Embryonic facial prominence (tissue), 1 donor: ENCODE results near the gene PLEKHB2.
"Not testable (repeated sequence)": the region's sequence is repeated elsewhere in the genome, so short reads cannot be mapped to it uniquely, and the experiment has no call there.

Source experiments
- DNase-seq: peaks from one replicate; pipeline ENCODE4 v3.0.0-alpha.2; 2016; ENCODE audit errors: extremely low spot score

The PLEKHB2 gene

DNA sequence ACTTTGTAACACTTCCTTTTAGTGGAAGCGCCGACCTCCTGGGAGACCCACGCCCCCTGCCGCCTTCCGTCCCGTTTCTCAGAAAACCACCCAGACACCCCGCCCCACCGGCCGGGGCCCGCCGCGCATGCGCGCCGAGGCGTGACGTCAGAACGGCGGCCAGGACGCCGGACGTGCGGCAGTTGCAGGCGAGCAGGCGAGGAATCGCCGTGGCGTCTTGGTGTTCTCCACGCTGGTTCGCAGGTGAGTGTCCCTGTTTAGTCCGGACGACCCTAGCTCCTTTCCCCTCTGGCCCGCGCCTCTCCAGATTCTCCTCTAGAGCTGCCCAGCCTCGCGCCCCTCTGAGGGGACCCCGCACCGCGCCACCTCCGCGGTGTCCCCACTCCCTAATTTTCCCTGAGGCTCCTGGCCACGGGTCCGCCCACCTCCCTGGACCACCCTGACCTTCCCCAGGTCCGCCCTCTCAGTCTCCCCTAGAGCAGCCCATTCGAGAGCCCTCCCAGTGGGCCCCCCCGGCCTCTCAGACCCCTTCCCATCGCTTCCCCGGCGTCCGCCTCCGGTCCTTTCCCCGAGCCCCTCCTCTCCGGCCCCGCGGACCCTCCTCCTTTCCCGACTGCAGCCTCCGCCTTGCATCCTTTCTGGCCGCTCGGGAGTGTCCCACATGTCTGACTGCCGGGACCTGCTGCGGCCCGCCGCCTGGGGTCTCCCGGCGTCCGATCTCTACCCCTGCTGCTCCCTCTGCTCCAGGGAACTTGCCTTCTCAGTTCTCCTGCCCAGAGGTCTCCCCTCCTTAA, at the start of gene PLEKHB2:
TSS of gene PLEKHB2 (plus strand) at position 181 of the 794 bp plus-strand sequence. CDS start 15,606 bp downstream, outside the sequence.
- DNase-seq: peak; percentile 87

DNA sequence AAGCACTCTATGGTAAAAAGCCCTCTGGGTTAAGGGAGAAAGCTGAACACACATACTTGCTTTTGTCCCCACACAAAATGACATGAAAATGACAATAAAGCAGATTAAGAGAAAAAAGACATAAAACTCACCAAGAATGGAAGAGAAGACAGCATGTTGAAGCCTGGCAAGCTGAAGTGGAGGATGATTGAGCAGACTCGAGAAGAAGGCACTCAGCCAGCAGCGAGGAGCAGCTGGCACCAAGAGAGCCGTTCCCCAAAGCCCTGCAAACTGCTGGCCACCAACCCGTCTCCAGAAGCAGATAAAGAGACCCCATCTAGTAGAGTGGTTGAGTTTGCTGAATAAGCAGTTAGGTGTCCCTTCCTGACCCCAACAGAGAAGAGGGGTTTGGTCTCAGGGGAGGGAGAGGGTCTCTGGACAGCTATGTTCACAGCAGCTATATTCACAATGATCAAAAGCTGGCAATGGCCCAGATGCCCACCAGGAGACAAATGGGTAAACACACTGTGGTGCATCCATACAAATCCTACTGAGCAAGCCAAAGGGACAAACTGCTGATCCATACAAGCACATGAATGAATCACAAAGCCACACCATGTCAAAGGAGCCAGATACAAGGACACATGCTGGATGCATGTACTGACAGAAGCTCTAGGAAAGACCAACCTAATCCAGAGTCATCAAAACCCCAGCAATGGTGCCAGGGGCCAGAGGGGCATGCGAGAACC, 48.8 kb upstream of the PLEKHB2 start:
- DNase-seq: no peak

DNA sequence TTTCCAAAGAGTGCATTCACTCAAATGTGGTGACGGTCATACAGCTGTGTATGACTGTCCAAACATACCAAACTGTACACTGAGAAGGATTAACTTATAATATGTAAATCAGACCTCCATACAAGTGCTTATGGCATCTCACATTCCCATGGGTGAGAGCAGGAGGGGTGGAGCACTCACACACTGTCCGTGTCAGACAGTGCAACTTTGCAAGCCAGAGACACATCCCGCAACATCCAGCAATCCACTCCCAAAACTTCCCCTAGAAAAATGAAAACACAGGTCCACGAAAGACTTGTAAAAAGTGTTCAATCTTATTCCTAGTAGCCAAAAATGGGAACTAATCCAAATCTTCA, 48.2 kb upstream of the PLEKHB2 start:
- DNase-seq: no peak

- no peak for DNase-seq
Observed at GRCh38 chr2:131058214-131058843, 46.8 kb upstream of the PLEKHB2 start.

DNA sequence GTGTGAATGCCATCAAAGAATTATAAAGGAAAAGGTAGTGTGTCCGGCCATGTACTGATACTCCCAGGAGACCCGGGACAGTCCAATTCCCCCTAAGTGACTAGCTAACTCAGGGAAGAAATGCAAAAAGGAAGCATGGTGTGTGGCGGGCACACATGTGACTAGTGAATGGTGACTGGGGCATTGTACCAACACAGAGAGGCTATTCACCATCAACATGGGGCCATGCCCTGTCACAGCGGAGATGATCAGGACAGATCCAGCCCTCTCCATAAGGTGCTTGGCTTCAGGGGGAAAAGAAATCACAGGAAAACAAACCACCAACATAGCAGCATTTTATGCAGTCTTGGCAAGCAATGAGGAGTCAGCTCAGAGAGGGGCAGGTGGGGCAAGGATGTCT, 46.2 kb upstream of the PLEKHB2 start:
- no peak for DNase-seq

DNA sequence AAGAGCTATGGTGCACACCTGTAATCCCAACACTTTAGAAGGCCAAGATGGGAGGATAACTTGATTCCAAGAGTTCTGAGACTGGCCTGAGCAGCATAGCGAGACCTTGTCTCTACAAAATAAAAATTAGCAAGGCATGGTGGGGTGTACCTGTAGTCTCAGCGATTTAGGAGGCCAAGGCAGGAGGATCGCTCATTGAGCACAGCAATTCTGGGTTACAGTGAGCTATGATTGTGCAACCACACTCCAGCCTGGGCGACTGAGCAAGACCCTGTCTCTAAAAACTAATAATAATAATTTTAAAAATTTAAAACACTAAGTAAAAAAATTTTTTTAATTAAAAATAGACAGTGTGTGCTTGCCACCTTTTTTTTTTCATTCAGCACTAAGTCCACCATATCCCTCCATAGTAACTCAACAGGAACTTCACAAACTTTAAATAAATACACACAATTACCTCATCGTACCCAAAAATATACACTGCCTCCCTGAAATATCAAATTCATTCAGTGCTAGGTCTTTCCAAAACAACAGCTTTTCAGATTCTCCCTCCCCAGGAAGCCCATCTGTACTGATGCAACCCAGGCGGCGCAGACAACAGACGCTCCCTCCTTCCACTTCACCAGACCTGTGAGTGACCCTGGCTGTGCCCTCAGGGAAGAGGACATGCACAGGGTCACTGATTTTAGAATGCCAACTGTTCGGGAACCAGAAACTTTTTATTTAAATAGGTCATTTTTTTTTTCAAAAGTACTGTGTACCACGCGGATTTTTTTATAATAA, 41.4 kb upstream of the PLEKHB2 start:
- no peak for DNase-seq

- DNase-seq: no peak
Observed at GRCh38 chr2:131064589-131065512, 40.3 kb upstream of the PLEKHB2 start.

DNA sequence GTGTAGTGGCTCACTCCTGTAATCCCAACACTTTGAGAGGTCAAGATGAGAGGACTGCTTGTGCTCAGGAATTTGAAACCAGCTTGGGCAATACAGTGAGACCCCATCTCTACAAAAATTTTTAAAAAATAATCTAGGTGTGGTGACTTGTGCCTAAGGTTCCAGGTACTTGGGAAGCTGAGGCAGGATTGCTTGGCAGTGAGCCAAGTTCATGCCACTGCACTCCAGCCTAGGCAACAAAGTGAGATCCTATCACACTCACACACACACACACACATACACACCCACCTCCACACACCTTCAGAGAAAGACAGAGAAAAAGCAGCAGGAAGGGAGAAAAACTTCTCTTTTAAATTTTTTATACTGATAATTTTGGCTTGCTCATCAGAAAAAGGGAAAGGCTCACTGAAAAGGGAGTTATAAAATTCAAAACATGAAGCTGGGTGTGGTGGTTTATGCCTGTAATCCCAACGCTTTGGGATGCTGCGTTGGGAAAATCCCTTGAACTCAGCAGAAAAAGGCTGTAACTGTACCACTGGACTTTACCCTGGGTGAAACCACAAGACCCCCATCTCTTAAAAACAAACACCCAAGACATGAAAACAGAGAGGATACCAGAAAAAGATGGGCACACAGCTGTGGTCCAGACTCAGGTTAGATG, 37.5 kb upstream of the PLEKHB2 start:
- no peak for DNase-seq

GRCh38 chr2:131068172-131068571, 37.0 kb upstream of the PLEKHB2 start:
- not testable (repeated sequence) for DNase-seq

DNA sequence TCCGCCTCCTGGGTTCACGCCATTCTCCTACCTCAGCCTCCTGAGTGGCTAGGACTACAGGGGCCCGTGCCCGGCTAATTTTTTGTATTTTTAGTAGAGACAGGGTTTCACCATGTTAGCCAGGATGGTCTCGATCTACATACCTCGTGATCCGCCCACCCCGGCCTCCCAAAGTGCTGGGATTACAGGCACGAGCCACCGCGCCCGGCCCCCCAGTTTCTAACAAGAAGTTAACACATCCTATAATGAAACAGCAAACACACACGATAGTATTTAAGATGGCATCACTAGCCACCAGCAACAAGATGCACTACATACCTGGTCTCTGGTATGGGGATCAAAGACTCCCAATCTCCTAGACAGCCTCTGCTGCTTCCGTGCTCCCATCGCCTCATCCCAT, 29.6 kb upstream of the PLEKHB2 start:
- DNase-seq: not testable (repeated sequence)

DNA sequence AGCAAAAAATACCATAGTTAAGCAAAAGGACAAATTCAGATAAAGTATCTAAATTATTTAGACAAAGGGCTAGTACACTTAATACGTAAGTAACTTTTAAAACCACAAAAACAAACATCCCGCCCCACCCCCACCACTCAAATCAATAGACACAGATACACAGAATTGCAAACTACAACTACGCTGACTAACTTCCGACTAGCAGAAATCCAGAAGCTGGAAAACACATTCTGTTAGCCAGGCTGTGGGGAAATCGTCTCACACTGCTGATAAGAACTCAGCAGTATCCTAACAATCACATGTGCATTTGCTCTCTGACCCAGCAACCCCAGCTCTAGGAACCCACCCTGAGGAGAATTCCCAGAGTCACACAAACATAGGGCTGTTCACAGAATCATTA, 28.4 kb upstream of the PLEKHB2 start:
- DNase-seq: no peak

DNA sequence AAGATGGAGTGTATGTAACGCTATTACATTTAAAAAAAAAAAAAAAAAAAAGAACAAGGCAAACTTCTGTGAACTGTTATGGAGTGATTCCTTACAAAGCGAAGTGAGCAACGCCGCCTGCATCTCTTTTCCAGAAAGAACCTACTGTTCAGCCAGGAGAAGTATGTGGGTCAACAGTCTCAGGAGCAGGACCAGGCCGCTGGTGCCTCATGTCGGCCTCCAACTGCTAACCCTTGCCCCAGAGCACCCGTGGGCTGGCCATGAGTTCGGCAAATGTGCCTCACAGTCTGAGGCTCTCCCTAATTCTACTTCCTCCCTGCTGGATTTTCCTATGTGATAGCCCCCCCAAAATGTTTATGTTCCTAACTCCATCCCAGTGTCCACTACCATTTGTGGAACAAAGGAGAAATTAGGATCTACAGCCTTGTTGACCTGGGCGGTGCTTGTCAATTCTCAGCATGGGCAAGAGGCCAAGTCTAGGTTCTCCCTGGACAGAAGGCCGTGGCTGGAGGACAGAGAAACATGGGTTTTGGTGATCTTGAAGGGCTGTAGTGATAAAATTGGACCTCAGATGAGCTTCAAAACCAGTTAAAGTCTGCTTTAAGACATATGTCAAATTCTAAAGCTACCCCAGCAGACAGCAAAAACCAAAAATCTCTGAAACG, 27.8 kb upstream of the PLEKHB2 start:
- DNase-seq: no peak

- DNase-seq: no peak
Observed at GRCh38 chr2:131077966-131078365, 27.2 kb upstream of the PLEKHB2 start.

- not testable (repeated sequence) for DNase-seq
Observed at GRCh38 chr2:131079931-131080330, 25.2 kb upstream of the PLEKHB2 start.

DNA sequence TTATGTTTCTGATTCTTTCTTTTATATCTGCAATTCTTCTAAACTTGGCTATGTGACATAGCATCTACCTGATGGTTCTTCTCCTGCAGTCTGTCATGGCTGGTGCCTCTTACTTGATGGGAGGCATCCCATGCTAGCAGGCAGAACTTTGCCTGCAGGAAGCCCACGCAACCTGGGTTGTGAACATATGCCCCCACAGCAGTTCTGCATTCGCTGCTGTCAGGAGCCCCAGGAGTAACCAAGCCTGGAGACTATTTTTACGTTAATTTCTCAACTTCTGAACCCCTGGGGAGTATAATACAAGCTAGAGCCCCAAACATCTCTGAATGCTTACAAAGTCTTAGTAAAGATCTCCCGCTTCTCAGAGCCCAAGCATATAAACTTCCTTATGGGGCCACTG, 23.9 kb upstream of the PLEKHB2 start:
- DNase-seq: no peak

GRCh38 chr2:131085646-131086045, 19.5 kb upstream of the PLEKHB2 start:
- no peak for DNase-seq

GRCh38 chr2:131092458-131093005, 12.6 kb upstream of the PLEKHB2 start:
- DNase-seq: no peak

DNA sequence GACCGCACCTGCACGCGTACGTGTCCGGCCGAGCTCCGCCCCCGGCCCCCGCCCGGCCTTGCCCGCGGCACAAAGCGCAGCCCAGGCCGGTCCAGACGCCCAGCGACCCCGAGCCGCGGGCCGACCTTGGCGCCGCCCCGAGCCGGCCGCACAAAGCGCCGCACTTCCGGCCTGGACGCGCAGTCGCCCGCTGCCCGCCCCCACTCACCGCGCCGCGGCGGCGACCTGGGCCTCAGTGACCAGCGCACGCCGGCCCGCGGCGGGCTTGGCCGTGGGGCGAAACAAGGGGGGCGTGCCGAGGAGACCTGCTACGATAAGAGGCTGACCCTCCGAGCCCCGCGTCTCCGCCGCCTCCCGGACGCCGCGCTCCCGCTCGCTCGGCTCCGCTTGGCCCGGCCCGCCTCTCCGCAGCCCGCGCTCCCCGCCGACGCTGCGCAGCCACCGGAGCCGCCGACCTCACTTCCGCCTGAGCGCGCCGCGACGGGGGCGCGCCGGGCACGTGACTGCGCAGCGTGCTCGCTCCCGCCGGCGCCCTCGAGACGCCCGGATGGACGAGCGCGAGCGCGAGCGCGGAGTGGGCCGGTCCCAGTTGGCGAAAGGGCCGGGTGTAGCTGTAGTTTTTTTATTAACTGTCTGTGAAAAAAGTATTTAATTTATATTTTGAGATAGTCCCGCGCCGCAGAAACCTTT, 12.0 kb upstream of the PLEKHB2 start, which contains the start of gene FAM168B:
TSS of gene FAM168B (minus strand) at position 455 of the 690 bp plus-strand sequence. CDS start 10,814 bp downstream, outside the sequence.
- DNase-seq: peak; percentile 71
